DMS79 (cell line): ENCODE results near the gene ZBTB32.

Source experiments
- DNase-seq: peaks from one replicate; lab custom pipeline; 2025; lab: John Stamatoyannopoulos, UW

ZBTB32 gene

DNA sequence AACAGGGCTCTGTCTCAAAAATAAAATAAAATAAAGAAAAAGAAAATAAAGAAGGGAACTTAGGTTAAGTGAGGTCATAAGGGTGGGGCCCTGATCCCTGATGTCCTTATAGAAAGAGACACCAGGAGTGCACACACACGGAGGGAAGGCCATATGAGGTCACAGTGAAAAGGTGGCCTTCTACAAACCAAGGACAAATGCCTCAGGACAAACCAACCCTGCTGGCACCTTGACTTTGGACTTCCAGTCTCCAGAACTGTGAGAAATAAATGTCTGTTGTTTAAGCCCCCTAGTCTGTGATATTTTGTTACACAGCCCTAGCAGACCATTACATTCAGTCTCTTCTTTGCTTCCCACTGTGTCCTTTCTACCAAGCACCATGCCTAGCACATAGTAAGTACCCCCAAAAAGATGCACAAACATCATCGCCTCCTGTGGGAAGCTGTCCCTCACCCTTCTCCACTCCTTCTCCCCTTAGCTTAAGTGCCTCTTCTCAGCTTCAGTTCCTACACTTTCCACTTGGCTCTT lies 8.4 kb upstream of the ZBTB32 start:
- DNase-seq, result no peak

DNA sequence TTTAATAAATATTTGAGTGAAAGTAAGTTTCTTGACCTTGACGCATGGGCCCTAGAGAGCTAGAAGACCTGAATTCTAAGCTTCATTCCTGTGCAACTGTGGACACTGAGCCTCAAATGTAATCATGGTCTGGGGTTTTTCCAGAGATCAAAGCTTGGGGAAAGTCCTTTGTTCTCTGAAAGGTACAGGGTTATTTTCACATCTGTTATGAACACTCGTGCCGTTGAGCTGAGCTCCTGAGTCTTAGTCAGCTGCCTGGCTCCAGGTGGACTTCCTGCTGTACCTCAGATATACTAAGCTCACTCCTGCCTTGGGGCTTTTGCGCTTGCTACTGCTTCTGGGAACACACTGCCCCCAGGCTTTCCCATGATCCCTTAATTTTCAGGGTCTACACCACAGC lies 7.5 kb upstream of the ZBTB32 start:
- no peak for DNase-seq

DNA sequence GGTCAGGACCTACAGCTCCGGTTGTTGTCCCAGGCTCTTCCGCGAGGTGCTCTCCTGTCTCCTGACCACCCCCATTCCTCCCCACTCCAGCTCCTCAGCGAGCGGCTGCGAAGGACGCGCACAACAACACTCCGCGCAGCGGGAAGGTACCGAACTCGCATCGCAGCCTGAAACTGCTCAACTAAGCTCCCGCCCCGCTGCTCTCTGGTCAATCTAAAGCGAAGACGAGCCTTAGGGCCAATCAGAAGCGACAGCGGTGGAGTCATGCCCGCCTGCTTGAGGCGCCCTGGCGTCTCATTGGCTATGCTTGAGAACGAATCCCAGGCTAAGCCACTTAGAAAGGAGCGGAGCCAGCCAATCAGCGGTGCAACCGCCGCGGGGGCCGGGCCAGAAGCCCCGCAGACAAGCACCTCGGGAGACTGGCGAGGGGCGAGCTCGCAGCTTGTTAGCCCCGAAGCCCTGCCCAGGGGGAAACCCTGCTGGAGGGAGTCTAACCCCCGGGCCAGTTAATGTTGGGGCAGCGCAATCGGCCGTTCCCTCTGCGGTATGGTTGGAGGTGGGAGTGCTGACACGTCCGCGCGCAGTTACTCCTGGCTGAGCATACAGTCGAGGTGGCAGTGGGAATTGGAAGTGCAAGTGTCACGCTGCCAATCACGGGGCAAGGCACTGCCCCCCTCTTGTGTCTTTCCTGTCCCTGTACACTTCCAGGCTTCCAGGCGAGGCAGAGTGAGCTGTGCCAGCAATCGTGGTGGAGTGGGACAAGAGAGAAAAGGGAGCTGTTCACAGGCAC lies 1.9 kb upstream of the ZBTB32 start:
- DNase-seq, result peak; percentile 97

DNA sequence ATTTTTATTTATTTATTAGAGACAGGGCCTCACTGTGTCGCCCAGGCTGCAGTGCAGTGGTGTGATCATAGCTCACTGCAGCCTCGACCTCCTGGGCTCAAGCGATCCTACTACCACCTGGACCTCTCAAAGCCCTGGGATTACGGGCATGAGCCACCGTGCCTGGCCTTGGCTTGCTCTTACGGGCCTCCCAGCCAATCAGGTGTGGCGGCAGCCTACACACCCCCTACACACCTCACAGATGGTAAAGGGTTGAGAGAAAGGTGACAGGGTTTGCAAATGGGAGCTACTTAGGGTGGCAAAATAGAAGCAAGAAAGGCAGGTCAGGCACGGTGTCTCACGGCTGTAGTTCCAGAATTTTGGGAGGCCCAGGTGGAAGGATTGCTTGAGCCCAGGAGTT lies 1.0 kb upstream of the ZBTB32 start:
- no peak for DNase-seq

DNA sequence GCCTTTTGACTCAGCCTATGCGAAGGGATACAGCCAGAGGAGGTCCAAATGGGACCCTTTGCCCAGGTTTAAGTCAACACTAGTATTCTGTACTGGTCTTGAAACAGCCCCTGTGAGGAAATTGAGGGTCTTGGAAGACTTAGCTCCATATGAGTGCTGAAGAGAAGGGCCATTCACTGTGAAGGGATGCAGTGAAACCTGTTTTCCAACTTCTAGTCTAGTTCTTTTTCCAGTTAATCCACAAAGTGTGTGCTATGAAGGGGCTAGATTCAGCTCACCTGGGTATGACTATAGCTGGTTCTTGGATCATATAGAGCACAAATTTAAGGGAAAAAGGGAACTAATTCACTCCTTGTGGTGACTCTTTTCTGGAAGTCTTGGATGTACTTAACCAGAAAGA lies 4.0 kb downstream of the ZBTB32 start:
- no peak for DNase-seq

DNA sequence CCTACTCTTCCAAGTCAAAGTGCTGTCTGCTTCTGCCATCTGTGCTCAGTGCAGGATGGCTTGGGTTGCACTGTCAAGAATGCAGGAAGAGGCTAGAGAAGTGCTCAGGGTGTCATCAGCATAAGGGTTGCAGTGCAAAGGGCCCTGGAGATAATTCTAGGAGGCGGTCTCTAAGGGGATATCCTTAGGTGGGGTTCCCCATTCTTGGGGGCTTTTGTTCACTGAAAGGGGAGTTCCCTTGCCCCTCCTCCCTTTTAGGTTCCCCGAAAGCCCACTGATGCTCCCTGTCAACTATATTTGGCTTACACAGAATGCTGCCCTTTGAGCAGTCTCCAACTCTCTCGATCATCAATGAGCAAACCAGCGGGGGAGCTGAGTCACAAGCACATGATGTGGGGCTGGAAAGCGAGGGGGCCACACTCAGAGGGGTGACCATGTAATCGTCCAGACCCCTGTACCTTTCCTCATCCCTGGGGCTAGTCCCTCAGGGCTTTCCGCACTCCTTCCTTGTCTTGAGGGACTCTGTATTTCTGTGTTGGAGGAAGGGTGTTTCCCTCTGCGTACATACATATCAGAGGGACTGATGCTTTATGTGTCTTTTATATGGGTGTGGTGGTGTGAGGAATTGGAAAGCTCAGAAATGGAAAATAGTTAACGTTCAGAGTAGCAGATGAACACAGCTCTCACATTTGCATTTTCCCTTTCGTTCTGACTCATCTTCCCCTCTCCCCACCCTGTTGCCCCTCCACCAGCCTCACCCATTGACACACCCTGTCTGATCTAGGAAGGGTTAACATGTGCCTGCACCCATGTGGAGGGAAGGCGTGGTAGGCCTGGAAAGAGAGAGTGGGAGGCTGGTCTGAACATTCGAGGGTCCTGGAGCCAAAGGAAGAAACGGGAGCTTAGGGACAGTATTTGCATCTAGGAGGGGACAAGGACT lies 6.7 kb downstream of the ZBTB32 start:
- DNase-seq, result no peak

DNA sequence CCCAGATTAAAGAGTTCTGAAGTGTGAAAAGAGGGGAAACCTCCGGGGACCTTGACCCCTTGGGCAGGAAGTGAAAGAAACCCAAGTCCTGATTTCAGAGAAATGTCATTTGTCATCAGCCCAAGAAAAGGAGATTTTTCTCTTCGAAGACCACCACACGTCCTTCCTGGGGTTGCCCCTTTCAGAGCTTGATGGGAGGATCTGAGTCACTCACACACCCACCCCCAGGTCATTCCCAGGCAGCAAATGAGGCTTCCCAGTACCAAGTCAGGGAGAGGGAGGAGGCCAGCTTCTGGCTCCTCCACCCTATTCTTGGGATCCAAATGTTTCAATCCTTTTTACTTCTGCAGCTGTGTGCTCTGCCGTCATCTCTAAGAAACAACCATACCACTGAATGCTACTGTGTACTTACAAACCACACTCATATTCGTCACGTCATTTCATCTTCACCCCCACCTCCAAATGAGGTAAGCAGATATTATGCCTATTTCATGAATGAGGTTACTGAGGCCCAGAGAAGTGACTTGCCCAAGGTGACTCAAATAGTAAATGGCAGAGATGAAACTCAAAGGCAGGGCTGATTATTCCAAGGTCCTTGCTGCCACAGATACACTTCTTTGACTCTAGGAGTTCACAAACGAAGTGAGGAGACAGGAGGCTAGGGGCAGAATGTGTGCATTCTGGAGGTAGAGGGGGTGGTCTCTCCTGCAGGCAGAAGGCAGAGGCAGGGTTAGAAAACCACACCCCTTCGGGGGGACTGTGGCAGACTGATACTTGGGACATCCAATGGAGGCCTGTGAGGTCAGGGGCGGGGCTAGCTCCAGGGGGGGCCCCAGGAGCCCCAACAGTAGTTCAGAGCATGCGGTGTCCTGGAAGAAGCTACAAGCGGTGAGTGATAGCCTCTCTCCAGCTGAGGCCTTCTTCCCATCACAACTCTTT lies 8.5 kb downstream of the ZBTB32 start:
- no peak for DNase-seq

DNA sequence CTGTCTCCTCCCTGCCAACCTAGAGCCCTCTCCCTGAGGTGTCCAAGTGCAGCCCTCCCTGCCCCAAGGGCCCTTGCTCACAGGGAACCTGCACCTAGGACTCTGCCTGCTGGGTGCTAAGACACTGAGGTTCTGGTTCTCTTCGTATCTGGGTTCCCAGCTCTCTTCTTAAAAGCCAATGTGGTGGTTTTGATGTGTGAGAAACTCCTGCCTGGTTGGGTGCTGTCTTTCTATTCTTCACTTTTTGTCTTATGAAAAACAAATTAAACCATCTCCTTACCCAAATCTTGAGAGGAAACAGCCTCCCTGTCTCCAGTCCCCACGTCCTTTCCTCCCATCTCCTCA lies 9.1 kb downstream of the ZBTB32 start:
- no peak for DNase-seq

DNA sequence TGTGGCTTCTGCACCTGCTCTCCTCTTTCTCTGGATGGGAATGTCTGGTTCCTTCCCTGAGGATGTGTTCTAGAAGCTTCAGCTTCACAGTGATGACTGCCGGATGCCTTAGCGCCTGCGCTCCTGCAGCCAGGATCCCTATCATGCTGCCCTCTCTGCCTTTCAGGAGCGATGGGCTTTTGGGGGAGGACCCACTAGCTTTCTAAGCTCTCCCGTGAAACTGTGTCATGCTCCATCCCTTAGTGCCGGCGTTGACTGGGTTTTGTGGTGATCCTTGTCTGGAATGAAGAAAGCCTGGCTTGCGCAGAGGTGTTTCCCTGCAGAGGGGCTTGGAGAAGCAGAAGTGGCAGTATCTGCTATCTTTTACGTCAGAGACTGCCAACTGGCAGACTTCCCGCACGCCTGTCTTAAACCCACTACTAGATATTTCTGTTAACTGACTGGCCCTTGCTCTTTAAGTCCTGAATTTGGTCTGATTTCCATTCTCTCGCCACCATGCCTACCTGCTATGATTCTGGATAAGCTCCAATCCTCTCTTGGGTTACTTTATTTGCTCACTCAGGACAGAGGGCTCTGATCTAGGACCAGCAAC lies 9.6 kb downstream of the ZBTB32 start:
- no peak for DNase-seq

DNA sequence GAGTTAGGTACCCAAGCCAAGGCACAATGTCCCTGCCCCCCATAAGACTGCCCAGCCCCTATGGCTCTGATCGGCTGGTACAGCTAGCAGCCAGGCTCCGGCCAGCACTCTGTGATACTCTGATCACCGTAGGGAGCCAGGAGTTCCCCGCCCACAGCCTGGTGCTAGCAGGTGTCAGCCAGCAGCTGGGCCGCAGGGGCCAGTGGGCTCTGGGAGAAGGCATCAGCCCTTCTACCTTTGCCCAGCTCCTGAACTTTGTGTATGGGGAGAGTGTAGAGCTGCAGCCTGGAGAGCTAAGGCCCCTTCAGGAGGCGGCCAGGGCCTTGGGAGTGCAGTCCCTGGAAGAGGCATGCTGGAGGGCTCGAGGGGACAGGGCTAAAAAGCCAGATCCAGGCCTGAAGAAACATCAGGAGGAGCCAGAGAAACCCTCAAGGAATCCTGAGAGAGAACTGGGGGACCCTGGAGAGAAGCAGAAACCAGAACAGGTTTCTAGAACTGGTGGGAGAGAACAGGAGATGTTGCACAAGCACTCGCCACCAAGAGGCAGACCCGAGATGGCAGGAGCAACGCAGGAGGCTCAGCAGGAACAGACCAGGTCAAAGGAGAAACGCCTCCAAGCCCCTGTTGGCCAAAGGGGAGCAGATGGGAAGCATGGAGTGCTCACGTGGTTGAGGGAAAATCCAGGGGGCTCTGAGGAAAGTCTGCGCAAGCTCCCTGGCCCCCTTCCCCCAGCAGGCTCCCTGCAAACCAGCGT lies 10.4 kb downstream of the ZBTB32 start:
- no peak for DNase-seq

DNA sequence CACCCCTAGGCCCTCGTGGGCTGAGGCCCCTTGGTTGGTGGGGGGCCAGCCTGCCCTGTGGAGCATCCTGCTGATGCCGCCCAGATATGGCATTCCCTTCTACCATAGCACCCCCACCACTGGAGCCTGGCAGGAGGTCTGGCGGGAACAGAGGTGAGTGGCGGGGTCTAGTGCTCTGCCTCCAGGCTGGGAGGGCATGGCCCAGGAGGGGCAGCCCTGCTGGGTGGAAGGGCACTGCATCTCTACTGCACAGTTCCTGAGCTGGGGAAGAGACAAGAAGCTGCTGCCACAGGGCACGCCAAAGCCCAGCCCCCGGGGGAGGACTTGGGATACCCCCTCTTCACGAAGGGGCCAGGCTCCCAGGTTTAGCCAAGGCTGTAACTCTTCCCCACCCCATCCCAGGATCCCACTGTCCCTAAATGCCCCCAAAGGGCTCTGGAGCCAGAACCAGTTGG lies 11.0 kb downstream of the ZBTB32 start:
- no peak for DNase-seq

DNA sequence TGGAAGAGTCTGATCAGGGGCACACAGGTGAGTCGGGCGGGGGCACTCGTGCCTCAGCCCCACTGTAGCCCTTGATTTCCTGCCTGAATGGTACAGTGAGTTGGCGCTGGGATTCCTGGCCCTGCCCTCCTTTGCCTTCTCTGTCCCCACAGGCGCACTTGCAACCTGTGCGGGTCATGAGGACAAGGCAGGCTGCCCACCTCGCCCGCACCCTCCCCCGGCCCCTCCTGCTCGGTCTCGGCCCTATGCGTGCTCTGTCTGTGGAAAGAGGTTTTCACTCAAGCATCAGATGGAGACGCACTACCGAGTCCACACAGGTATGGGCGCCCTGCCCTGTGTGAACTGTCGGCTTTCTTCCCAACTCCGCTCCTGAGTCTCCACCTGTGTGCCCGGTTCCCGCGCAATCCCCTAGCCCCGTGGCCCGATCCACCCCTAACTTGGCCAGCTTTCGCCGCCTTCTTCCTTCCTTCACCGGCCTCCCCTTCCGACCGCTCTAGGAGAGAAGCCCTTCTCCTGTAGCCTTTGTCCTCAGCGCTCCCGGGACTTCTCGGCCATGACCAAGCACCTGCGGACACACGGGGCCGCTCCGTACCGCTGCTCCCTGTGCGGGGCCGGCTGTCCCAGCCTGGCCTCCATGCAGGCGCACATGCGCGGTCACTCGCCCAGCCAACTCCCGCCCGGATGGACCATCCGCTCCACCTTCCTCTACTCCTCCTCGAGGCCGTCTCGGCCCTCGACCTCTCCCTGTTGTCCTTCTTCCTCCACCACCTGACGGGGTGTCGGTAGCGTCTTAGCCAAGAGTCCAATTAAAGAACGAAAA lies 11.8 kb downstream of the ZBTB32 start:
- peak; percentile 52 for DNase-seq

DNA sequence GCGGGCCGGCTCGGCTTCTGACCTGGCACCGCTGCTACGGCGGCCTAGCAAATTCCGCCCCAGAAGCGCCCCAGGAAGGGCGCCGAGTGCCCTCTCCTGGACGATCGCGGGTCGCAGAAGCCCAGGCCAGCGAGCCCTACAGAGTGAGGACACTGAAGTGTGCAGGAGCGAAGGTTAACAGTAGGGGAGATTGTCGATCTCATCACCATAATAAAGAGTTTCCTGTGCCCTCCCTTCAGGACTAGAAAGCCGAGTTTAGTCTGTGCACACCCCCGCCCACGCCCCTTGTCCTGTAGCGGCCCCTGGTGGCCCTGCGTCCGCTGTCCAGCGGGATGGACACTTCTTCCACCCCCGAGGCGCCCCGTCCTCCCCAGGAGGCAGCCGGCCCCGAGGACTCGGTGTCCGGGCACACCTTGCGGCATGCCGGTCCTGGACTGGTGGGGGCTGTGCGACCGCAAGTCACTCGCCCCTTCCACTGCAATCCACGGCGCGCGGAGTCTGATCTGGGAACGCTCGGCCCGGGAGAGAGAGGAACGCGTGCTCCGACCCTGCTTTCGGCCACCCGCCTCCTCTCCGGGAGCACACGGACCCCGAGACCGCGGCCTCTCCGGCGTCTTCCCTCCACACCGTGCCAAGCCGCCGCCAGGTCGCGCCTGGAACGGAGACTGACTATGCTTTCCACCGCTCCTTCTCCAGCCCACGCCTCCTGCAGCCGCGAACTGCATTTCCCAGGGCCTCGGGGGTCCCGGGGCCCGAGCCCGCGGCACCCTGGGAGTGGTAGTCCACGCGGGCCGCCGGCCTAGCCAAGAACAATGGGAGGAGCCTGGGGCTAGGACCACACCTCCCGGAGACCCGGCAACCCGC lies 12.7 kb downstream of the ZBTB32 start:
- peak; percentile 93 for DNase-seq

DNA sequence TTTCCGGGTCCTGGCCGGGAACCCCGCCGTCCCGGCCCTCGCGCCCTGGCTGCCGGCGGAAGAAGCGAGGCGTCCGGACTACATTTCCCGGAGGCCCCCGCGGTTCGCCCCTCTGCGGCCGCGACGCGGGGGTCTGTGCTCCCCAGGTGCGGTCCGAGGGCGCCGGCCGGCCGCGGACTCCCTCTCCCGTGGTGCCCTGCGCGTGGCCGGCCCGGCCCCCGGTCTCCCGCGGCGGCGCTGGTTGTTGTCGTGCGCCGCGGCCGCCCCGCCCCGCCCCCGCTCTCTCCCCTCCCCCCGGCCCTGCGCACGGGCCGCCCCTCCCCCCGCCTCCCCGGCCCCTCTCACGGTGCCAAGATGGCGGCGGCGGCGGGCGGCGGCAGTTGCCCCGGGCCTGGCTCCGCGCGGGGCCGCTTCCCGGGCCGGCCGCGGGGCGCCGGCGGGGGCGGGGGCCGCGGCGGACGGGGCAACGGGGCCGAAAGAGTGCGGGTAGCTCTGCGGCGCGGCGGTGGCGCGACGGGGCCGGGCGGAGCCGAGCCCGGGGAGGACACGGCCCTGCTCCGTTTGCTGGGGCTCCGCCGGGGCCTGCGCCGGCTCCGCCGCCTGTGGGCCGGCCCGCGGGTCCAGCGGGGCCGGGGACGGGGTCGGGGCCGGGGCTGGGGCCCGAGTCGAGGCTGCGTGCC lies 13.4 kb downstream of the ZBTB32 start, which contains the start of gene KMT2B:
TSS of gene KMT2B (plus strand) at position 339 of the 680 bp plus-strand sequence. CDS start at position 355, 16 bp downstream.
- DNase-seq, result no peak

DNA sequence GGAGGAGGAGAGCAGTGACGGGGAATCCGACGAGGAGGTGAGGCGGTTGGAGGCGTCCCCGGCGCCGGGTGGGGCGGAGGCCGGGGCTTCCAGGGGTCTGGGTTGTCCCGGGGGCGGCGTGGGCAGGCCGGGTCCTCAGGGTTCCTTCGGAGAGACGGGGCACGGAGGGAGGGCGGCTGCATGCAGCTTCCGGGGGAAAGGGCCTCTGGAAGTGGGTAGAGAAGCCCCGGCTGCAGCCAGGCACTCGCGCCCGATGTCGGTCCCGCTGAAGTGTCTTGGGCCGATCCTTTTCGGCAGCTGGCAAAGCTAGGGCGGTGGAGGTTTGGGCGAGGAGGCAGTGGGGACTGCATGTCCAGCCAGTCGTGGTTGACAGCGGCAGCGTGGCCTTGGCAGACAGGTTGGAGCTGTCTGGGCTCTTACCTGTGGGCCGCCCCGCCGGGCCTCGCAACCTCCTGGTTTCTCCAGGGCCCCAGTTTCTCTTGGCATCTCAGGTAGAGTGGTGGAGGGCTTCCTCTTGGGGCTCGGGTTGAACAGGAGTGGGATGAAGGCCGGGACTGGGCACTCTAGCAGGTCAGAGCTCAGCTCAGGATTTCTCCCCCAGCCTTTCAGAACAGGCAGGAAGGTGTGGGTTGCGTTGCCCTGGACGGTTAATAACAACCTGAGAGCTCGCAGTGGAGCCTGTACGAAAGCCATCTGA lies 14.1 kb downstream of the ZBTB32 start:
- no peak for DNase-seq

DNA sequence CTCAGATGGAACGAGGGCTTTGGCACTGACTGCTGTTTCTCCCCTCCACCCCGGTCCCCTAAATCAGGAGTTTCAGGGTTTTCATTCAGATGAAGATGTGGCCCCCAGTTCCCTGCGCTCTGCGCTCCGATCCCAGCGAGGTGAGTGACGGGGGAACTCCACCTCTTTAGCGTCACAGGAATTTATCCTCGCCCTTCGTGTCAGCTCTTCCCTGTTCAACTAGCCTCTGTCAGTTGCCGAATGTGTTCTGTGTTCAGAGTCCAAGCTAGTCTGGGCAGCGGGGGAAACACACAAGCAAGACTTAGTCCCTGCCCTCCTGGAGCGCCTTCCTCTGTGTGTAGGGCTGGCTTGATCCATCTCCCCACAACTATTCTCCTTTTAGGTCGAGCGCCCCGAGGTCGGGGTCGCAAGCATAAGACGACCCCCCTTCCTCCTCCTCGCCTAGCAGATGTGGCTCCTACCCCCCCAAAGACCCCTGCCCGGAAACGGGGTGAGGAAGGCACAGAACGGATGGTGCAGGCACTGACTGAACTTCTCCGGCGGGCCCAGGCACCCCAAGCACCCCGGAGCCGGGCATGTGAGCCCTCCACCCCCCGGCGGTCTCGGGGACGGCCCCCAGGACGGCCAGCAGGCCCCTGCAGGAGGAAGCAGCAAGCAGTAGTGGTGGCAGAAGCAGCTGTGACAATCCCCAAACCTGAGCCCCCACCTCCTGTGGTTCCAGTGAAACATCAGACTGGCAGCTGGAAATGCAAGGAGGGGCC lies 15.2 kb downstream of the ZBTB32 start:
- DNase-seq, result no peak

DNA sequence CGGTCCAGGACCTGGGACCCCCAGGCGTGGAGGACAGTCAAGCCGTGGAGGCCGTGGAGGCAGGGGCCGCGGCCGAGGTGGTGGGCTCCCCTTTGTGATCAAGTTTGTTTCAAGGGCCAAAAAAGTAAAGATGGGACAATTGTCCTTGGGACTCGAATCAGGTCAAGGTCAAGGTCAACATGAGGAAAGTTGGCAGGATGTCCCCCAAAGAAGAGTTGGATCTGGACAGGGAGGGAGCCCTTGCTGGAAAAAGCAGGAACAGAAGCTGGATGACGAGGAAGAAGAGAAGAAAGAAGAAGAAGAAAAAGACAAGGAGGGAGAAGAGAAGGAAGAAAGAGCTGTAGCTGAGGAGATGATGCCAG lies 15.8 kb downstream of the ZBTB32 start:
- no peak for DNase-seq
